Measurements from ENCODE around the gene AMFR. TPM values are rescaled to one million over a fixed set of nuclear protein-coding genes. Genes with fewer than 3 reads are reported as not detected.

The AMFR gene
- total RNA-seq, 1 experiment from 2014 or later: 25.6 TPM

GRCh38 chr16:56362057-56362655 is 63.2 kb downstream of the AMFR start:
- WGBS (ENCODE audit: extremely low coverage, insufficient read length, low lambda C conversion rate): no CpG with 5 or more reads among the region's 15 CpGs
- Histone ChIP-seq H3K23me2 (ENCODE audit: insufficient read length, low read depth, low read length, poor library complexity, severe bottlenecking) (no peaks in the 10 kb centered on the region), H3K27ac (ENCODE audit: insufficient read length, low read depth, low read length) (no peak overlapping the region), H4K8ac (replicated peaks; ENCODE audit: insufficient read length, low read depth, low read length) (no peak overlapping the region), H2AFZ (ENCODE audit: low read length) (no peak overlapping the region), H2BK20ac (ENCODE audit: low read depth, low read length, poor library complexity, severe bottlenecking) (no peak overlapping the region), H2BK12ac (ENCODE audit: insufficient read length, low read depth, low read length) (no peak overlapping the region), H3T11ph (ENCODE audit: low read length) (no peak overlapping the region), H4K5ac (ENCODE audit: insufficient read length, low read depth, low read length) (no peak overlapping the region), H3K79me2 (ENCODE audit: insufficient read depth, low read length) (no peaks in the 10 kb centered on the region), H3K56ac (ENCODE audit: insufficient read length, low read depth, low read length) (no peak overlapping the region), H3K9me3 (ENCODE audit: control insufficient read depth, low read depth, low read length) (no peaks in the 10 kb centered on the region), H3K79me1 (ENCODE audit: insufficient read depth, low read depth, low read length, poor library complexity, severe bottlenecking) (no peaks in the 10 kb centered on the region), H3K4me1 (ENCODE audit: insufficient read depth, low read length) (no peaks in the 10 kb centered on the region; the same call in 1 of the 2 replicates), H4K91ac (ENCODE audit: insufficient read length, low read depth, low read length) (no peak overlapping the region), H3K18ac (ENCODE audit: insufficient read length, low read depth, low read length) (no peak overlapping the region), H3K14ac (ENCODE audit: insufficient read depth, low read length) (no peak overlapping the region), H3K4ac (ENCODE audit: low read depth, low read length) (no peak overlapping the region), H2BK15ac (ENCODE audit: low read depth, low read length) (no peak overlapping the region), H3K23ac (ENCODE audit: insufficient read length, low read depth, low read length) (no peak overlapping the region), H4K20me1 (ENCODE audit: control insufficient read depth, insufficient read depth, insufficient read length) (no peaks in the 10 kb centered on the region), H2BK120ac (ENCODE audit: low read depth, low read length, poor library complexity, severe bottlenecking) (no peak overlapping the region), H3K4me2 (ENCODE audit: insufficient read depth, insufficient read length, low read length) (no peak overlapping the region), H3K9ac (ENCODE audit: extremely low read depth, insufficient read length, low read length) (no peak overlapping the region), H2BK5ac (ENCODE audit: insufficient read length, low read length) (no peak overlapping the region), H3K27me3 (ENCODE audit: insufficient read depth, low read length) (no peaks in the 10 kb centered on the region), H2AK5ac (ENCODE audit: insufficient read length, low read length) (no peak overlapping the region)
- no peaks in the 10 kb centered on the region for H3K27me3 Mint-ChIP-seq (ENCODE audit: low read depth)
- H3K4me1 Mint-ChIP-seq: peaks cover 13 to 25% of the 10 kb centered on the region in 2 experiments
- peak overlapping the region in 1 of 3 experiments; percentile 85; a peak in 1 of 7 replicates for H3K27ac Mint-ChIP-seq
- DNase-seq: no peak
- H3K36me3 Mint-ChIP-seq (ENCODE audit: insufficient read depth in 1 of 3, low read depth in 3 of 3): peaks cover 7 to 16% (median 10%) of the 10 kb centered on the region in 3 experiments; a peak in 6 of 7 replicates
- TF ChIP-seq CTCF (conservative IDR thresholded peaks at IDR 0.05): no peak
- H3K4me3 Mint-ChIP-seq: no peak overlapping the region
- no peaks in the 10 kb centered on the region for H3K9me3 Mint-ChIP-seq
